Stimulated activated CD8-positive, alpha-beta memory T cell treated with anti-CD3 and anti-CD28 coated beads, Interleukin-4, amount 100 ng/mL, for 1 hour (primary cell): ENCODE data around the gene COL5A1.

ENCODE experiments used
- DNase-seq, 2 donors: peaks; one replicate each; pipeline ENCODE4 v3.0.0-alpha.2; 2020; ENCODE audit warnings: low read depth in 2 of 2, low spot score in 1 of 2

COL5A1 gene

GRCh38 chr9:134811673-134812342, 170.2 kb downstream of the COL5A1 start:
- DNase-seq, result no peak

DNA sequence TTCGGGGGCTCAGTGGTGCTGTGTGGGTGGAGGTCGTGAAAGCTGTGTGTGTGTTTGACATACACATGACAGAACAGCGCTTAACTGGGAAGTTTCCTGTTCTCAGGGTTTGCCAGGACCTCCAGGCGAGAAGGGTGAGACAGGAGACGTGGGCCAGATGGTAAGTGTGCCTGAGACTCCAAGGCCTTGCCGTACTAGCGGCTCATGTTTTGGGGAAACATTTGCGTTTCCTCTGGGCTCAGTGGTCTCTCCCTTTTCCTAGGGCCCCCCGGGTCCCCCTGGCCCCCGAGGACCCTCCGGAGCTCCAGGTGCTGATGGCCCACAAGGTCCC, 170.7 kb downstream of the COL5A1 start:
- DNase-seq, result no peak

DNA sequence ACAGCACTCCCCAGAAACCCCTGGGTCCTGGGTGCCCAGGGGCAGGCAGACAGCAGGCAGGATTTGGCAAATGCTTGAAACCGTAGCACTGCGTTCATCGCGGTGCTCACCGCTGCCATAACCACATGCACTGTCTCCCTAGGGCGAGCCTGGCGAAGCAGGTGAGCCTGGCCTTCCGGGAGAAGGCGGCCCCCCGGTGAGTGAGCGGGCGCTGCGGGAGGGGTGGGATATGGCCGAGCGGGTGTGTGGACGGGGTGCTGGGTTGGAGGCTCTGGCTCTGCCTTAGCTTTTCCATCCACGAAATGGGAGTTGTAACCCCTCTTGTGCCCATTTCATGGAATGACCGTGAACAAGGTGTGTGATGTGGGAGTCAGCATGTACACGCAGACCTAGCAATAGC, 172.2 kb downstream of the COL5A1 start:
- DNase-seq, result no peak

- no peak for DNase-seq
Measured at GRCh38 chr9:134814598-134815215, 173.1 kb downstream of the COL5A1 start.

DNA sequence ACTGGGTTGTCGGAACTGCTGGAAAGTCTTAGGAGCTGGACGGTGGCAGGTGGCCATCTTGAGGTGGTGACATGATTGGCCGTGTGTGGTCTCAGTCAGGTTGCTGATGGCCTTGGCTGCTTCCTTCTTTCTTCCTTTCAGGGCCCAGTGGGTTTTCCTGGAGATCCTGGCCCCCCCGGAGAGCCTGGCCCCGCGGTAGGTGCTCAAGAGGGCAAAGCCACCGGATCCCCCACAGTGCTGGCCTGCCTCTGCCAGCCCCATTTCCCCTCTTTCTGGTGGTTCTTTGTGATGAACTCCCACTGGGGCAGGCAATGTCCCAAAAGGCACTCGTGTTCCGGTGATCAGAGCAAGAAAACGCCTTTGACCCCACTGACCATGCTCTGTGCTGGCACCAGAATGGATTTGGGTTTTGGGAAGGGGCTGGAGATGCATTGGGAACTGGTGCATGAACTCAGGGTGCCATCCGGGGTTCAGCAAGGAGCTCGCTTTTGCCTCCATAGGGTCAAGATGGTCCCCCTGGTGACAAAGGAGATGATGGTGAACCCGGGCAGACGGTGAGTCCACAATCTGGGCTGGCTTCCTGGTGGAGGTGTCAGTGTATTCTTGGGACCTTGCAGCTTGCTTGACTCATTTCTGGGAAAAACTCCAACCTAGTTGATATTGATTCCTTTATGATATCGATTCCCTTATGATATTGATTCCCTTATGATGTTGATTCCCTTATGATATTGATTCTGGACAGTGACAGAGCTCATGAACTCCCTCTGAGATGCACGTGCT, 174.0 kb downstream of the COL5A1 start:
- DNase-seq, result no peak

- DNase-seq, result no peak
Measured at GRCh38 chr9:134816264-134816663, 174.7 kb downstream of the COL5A1 start.

GRCh38 chr9:134818000-134818568, 176.5 kb downstream of the COL5A1 start:
- DNase-seq, result no peak

DNA sequence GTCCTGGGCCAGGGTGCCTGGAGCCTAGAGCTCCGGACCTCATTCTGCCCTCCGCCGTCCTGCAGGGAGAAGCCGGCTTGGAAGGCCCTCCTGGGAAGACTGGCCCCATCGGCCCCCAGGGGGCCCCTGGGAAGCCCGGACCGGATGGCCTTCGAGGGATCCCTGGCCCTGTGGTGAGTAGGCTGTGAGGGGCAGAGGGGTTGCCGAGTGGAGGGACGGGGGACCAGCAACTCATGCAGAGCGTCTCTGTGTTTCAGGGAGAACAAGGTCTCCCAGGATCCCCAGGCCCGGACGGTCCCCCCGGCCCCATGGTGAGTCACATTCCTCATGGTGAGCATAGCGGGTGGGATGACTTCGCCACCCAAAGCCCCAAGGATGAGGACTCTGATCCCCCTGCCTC, 177.0 kb downstream of the COL5A1 start:
- no peak for DNase-seq

DNA sequence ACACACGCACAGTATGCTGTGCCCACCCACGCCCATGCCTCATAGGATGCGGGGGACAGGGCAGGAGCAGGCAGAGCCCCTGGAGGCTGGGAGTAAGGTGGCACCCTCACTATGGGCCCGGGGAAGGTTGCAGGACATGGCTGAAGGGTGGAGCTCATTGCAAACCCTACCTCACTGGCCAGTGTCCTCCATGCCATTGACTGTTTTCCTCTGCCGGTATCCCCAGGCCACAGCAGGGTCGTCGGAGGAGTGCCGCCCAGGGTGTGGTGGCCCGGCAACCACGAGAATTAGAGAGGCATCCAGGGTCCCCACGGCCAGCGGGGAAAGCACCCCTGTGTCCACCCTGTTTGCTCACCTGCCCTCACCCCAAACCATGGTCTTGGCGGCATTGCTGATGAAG, 179.3 kb downstream of the COL5A1 start:
- DNase-seq, result no peak

- no peak for DNase-seq
Measured at GRCh38 chr9:134822541-134822940, 180.9 kb downstream of the COL5A1 start.

GRCh38 chr9:134823623-134824022, 182.0 kb downstream of the COL5A1 start:
- no peak for DNase-seq

GRCh38 chr9:134824583-134824982, 183.0 kb downstream of the COL5A1 start:
- DNase-seq, result no peak

GRCh38 chr9:134825025-134825424, 183.4 kb downstream of the COL5A1 start:
- DNase-seq, result no peak

- DNase-seq, result no peak
Measured at GRCh38 chr9:134826336-134827285, 185.0 kb downstream of the COL5A1 start.

DNA sequence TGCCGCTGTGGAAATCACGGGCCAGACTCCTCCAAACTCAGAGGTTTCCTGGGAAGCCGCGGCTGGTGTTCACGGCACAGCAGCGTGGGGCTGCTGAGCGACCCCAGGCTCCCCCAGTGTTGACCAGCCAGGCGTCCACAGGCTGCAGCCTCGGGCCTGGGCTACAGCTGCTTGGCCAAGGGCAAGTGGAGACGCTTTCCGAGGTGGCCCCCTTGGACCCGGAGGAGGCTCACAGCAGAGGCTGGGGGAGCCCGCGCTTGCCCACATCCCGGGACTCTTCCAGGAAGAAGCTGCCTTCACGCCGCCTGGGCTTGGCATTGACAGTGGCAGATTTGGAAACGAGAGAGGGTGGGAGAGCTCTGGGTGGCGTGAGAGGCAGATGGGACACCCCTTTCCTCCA, 186.0 kb downstream of the COL5A1 start:
- DNase-seq, result no peak

DNA sequence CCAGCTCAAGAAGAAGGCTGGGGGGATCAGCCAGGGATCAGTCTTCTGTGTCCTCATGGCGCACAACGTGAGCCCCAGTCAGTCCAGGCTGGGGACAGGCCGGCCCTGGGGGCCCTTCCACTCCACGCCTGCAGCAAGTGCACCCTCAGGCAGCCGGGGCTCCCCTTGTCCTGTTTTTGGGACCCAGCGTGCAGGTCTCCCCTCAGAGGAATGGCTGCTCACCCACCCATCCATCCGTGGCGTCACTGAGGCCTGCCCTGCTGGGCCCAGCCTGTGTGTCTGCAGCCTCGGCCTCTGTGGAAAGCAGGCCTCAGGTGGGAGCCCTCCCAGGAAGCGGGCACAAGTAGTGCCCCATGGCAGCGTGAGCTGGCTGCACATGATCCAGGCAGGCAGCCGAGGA, 186.4 kb downstream of the COL5A1 start:
- DNase-seq, result no peak

- no peak for DNase-seq
Measured at GRCh38 chr9:134828892-134829291, 187.3 kb downstream of the COL5A1 start.

GRCh38 chr9:134829356-134829937, 187.8 kb downstream of the COL5A1 start:
- DNase-seq, result no peak

DNA sequence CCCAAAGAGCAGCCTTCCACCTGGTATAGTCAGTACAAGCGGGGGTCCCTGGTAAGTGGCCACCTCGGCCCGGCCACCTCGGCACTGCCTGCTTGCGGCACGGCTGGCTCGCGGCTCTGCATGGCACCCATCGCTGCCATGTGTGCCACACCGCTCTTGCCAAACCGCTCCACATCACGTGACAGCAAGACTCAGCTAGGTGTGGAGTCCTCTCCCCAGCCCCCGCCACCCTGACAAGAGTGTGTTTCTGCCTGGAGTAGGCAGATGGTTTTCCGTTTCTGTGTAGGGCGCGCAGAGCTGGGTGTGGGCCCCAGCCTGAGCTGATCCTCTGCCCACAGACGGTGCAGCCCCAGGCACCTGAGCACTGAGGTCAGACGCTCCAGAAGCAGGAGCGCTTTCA, 188.5 kb downstream of the COL5A1 start:
- DNase-seq, result no peak

- no peak for DNase-seq
Measured at GRCh38 chr9:134830926-134831720, 189.5 kb downstream of the COL5A1 start.
